Keratinocyte (primary cell): Measurements from ENCODE around the gene ATXN7L1. TPM values are rescaled to one million over a fixed set of nuclear protein-coding genes. Genes with fewer than 3 reads are reported as not detected.

Source experiments
- DNase-seq: peaks from one replicate; pipeline ENCODE4 v3.0.0-alpha.2; 2011; ENCODE audit warnings: low read depth, missing footprints, low spot score
- FAIRE-seq: peaks from 2 replicates; lab custom pipeline; 2011; peaks lifted over from hg19 to GRCh38; lab: Jason Lieb, UNC
- H2AFZ ChIP-seq: 2 replicates; pipeline ENCODE4 v1.6.0; 2012; ENCODE audit warnings: low read length, control low read depth, inconsistent platforms; ENCODE audit not compliant: control insufficient read depth
- H3K27ac ChIP-seq: 2 replicates; pipeline ENCODE4 v1.5.1; 2011; ENCODE audit warnings: low read length; ENCODE audit not compliant: control insufficient read depth, insufficient read depth
- H3K27me3 ChIP-seq: 3 replicates; pipeline ENCODE4 v1.6.0; 2011; ENCODE audit warnings: low read length; ENCODE audit not compliant: control insufficient read depth, insufficient read depth; ENCODE audit errors: extremely low read depth
- H3K36me3 ChIP-seq, 2 experiments: 2 replicates in 1 of 2; 3 replicates in 1 of 2; pipeline ENCODE4 v1.5.1; 2011; ENCODE audit warnings: low read length in 2 of 2, mild to moderate bottlenecking in 1 of 2; ENCODE audit not compliant: control insufficient read depth in 2 of 2, insufficient read depth in 2 of 2; ENCODE audit errors: extremely low read depth in 1 of 2
- H3K4me1 ChIP-seq: 3 replicates; pipeline ENCODE4 v1.5.1; 2011; ENCODE audit warnings: low read length; ENCODE audit not compliant: control insufficient read depth, insufficient read depth; ENCODE audit errors: extremely low read depth
- H3K4me2 ChIP-seq: 3 replicates; pipeline ENCODE4 v1.6.0; 2011; ENCODE audit warnings: low read depth, low read length; ENCODE audit not compliant: control insufficient read depth, insufficient read depth; ENCODE audit errors: extremely low read depth
- H3K4me3 ChIP-seq, 3 experiments: fragments of 200-600 bp in 1 of 3; sonication (generic) in 1 of 3; 2 replicates in 2 of 3; 3 replicates in 1 of 3; pipeline ENCODE4 v1.5.1; 2011 to 2016; ENCODE audit warnings: low read length in 3 of 3, mild to moderate bottlenecking in 3 of 3, control low read depth in 2 of 3, inconsistent platforms in 1 of 3, low read depth in 1 of 3, mixed read lengths in 1 of 3, mixed run types in 1 of 3, moderate library complexity in 1 of 3; ENCODE audit not compliant: control insufficient read depth in 2 of 3, insufficient read depth in 2 of 3; ENCODE audit errors: extremely low read depth in 1 of 3
- H3K79me2 ChIP-seq: 2 replicates; pipeline ENCODE4 v1.6.0; 2012; ENCODE audit warnings: low read length; ENCODE audit not compliant: control insufficient read depth, insufficient read depth
- H3K9ac ChIP-seq: 3 replicates; pipeline ENCODE4 v1.6.0; 2011; ENCODE audit warnings: low read length; ENCODE audit not compliant: control insufficient read depth, insufficient read depth; ENCODE audit errors: extremely low read depth
- H3K9me1 ChIP-seq: 3 replicates; pipeline ENCODE4 v1.6.0; 2011; ENCODE audit warnings: low read length; ENCODE audit not compliant: control insufficient read depth, insufficient read depth; ENCODE audit errors: extremely low read depth
- H3K9me3 ChIP-seq: 2 replicates; pipeline ENCODE4 v1.5.1; 2012; ENCODE audit warnings: low read depth, low read length; ENCODE audit not compliant: control insufficient read depth
- H4K20me1 ChIP-seq: 3 replicates; pipeline ENCODE4 v1.6.0; 2011; ENCODE audit warnings: low read length; ENCODE audit not compliant: control insufficient read depth, insufficient read depth; ENCODE audit errors: extremely low read depth
- CTCF ChIP-seq, 3 experiments: IDR thresholded peaks in 1 of 3; conservative IDR thresholded peaks in 1 of 3; optimal IDR thresholded peaks in 1 of 3; 2 replicates in 2 of 3; 3 replicates in 1 of 3; pipeline versions ENCODE3 to v1.5.1; 2011; ENCODE audit warnings: low read length in 3 of 3, mild to moderate bottlenecking in 3 of 3, moderate library complexity in 2 of 3, control low read depth in 1 of 3, inconsistent platforms in 1 of 3; ENCODE audit not compliant: insufficient read depth in 2 of 3; ENCODE audit errors: extremely low read depth in 1 of 3
- EZH2 ChIP-seq: IDR thresholded peaks from one replicate; pipeline ENCODE4 v1.6.1; 2012; ENCODE audit warnings: inconsistent platforms, mild to moderate bottlenecking, low read length, moderate library complexity
- dilution Hi-C: fragments of 300-500 bp; cut with MboI; formaldehyde crosslinking; loops from one replicate; pipeline ENCODE4 v1.7.0; 2020; ENCODE audit warnings: low sequenced_read_pairs; ENCODE audit not compliant: extremely low pct_ligation_motif_present
- polyA plus RNA-seq, 5 experiments: library from polyadenylated mRNA; depleted of rRNA in 3 of 5; stranded (reverse) in 3 of 5; stranded (forward) in 1 of 5; unstranded in 1 of 5; fragments of >200 nt; gene quantifications; 1 replicate in 1 of 5; 2 replicates in 3 of 5; 3 replicates in 1 of 5; pipeline versions ENCODE4 v1.2.1 to v1.2.3, GENCODE V29; 2011 to 2012; ENCODE audit warnings: missing spikeins in 2 of 5, low read depth in 1 of 5, low replicate concordance in 1 of 5

ATXN7L1 gene
- polyA plus RNA-seq, 1 donor (not counting 4 experiments of a cell fraction or from before 2014, with no cell fraction given) = 4.8 TPM

GRCh38 chr7:105776986-105777910 is 99.2 kb downstream of the ATXN7L1 start:
- Histone ChIP-seq H4K20me1 (no peaks in the 10 kb centered on the region), H3K27me3 (no peaks in the 10 kb centered on the region), H3K36me3 (no peaks in the 10 kb centered on the region), H3K9me1 (no peaks in the 10 kb centered on the region), H3K9ac (no peak overlapping the region), H3K4me1 (peaks cover 2% of the 10 kb centered on the region), H3K79me2 (no peaks in the 10 kb centered on the region), H3K27ac (no peak overlapping the region), H3K4me3 (no peak overlapping the region), H2AFZ (no peak overlapping the region), H3K9me3 (no peaks in the 10 kb centered on the region), H3K4me2 (no peak overlapping the region)
- FAIRE-seq (no peak), DNase-seq (no peak)
- no peak for TF ChIP-seq EZH2
- no peak for TF ChIP-seq CTCF (optimal IDR thresholded peaks at IDR 0.05 in 1 of 3, IDR thresholded peaks at IDR 0.05 in 1 of 3, conservative IDR thresholded peaks at IDR 0.05 in 1 of 3; ENCODE audit: extremely low read depth in 1 of 3, insufficient read depth in 2 of 3, low read length in 3 of 3)
- dilution Hi-C loops = no loop called here

- H3K27me3 ChIP-seq = no peaks in the 10 kb centered on the region
- no peaks in the 10 kb centered on the region for H3K36me3 ChIP-seq
- H4K20me1 ChIP-seq = no peaks in the 10 kb centered on the region
- no peak overlapping the region for H3K9ac ChIP-seq
- H3K4me3 ChIP-seq = no peak overlapping the region
- H3K27ac ChIP-seq = no peak overlapping the region
- no peak for TF ChIP-seq CTCF (optimal IDR thresholded peaks at IDR 0.05 in 1 of 3, IDR thresholded peaks at IDR 0.05 in 1 of 3, conservative IDR thresholded peaks at IDR 0.05 in 1 of 3; ENCODE audit: extremely low read depth in 1 of 3, insufficient read depth in 2 of 3, low read length in 3 of 3)
- TF ChIP-seq EZH2 = no peak
- H3K4me1 ChIP-seq = no peaks in the 10 kb centered on the region
- DNase-seq (no peak), FAIRE-seq (no peak)
- H2AFZ ChIP-seq = no peak overlapping the region
- H3K4me2 ChIP-seq = no peak overlapping the region
- dilution Hi-C loops = no loop called here
- H3K9me3 ChIP-seq = no peaks in the 10 kb centered on the region
- H3K9me1 ChIP-seq = no peaks in the 10 kb centered on the region
- no peaks in the 10 kb centered on the region for H3K79me2 ChIP-seq
Observed at GRCh38 chr7:105776068-105776790, 100.2 kb downstream of the ATXN7L1 start.
